GM21528 (cell line): ENCODE measurements around the gene HDAC4.
"Not testable (repeated sequence)": the region's sequence is repeated elsewhere in the genome, so short reads cannot be mapped to it uniquely, and the experiment has no call there.

ENCODE experiments used
- ATAC-seq: cut with Tn5 transposase; IDR thresholded peaks from one replicate; pipeline ENCODE4 v1.9.1; 2021; ENCODE audit warnings: mild to moderate bottlenecking, moderate library complexity; ENCODE audit not compliant: unreplicated experiment, low FRiP score

Gene HDAC4

DNA sequence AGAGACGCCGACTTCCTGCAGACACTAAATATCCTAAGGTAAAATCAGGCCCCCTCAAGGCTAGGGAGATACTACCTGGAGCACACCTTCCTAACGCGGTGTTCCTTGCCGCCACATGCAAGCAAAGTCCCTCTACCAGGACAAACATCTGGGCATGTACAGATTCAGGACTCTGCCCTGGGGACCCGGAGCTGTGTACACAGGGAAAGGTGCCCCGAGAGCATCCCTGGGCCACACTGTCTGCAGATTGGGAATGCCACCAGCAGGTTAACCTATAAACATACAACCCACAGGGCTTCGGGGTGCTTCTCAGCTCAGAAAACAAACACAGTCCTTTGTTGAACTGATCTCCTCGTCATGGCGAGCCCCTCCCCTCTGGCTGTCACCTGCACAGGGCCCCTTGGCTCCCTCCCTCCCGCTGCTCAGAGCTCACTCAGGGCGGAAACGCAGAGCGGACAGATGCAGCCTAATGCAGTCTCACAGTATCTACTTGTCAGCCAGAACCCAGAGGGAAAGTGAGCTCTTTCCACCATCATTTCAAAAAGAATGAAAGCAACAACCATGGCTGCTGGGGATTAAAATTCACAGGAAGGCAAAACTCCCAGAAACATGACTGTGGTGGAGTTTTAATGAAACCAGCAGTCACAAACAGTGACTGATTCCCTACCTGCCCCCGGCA, 218.8 kb downstream of the HDAC4 start:
- no peak for ATAC-seq

DNA sequence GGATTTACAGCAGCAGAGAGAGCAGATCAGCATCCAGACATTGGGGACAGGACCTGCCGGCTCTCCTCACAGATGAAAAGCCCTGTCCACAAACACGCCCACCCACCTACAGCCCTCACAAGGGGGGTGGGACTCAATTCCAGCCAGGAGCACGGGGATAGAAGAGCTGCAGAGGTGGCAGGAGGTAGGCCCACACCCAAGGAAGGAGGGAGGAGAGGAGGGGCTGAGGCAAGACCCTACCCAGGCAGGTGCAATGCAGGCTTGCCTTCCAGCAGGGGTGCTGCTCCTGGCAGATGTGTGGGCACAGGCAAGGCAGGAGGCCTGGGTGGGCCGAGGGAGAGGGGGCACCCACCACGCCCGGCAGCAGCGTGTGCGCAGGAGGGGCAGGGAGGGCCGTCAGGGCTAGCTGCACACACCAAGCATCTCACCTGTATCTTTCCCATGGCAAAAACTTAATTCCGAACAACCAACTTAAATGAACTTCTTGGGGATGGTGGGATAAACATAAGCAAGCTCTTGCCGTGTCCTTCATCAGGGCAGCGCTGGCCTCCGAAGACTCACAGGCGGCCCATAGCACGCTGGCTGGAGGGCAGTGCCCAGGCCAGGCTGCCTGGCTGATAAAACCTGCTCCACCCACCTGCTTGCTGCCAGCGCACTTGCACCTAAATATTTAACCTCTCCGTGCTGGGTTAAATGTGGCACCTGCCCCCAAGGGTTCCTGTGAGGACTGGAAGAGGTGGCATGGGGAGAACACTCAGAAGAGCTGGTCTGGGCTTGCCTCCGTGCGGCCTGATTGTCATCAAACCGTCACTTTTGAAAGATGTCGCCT, 219.5 kb downstream of the HDAC4 start:
- no peak for ATAC-seq

DNA sequence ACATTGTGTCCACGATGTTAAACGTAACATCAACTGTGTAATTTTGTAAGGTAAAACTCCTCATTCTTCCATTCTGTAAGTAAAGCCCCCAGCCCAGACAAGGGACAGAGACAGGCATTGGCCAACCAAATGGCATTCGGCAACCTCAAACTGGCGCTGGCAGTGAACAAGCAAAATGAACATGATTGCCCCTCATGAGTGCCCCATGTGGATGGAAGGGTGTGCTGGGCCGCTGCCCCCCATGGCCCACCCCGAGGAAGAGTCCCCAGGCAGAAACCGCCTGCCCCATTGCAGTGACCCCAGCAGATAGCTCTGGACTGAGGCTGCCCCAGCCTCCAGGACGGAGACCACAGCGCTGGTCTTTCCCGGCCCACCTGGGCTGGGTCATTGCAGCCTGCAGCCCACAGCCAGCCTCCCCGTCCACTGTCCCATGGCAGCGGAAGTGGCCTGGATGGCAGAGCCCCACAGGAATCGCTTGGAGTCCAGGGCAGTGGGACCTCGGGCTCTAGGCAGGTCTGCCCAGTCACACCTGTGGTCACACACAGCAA, 220.2 kb downstream of the HDAC4 start:
- ATAC-seq: no peak

DNA sequence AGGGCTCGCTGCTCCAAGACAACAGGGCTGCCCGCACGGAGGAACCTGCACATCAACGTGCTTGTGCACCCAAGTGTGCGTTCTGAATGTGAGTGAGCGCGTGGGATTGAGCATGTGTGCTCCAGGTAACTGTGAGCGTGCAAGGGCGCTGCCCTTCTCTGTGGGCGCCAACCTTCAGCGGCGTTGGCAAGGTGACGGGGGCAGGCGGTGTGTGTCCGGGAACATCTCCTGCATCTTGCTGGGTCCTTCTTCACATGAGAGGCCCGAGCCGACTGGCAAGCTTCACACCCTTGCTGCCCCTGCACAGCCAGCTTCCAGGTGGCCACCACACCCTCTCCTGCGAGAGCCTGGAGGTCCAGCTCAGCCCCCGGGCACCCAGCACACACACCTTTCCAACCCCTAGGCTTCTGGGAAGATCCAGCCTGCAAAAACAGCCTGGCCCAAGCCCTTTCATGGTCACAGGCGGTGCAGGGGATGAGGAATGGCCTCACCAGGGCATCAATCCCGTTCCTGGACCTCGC, 220.9 kb downstream of the HDAC4 start:
- no peak for ATAC-seq

DNA sequence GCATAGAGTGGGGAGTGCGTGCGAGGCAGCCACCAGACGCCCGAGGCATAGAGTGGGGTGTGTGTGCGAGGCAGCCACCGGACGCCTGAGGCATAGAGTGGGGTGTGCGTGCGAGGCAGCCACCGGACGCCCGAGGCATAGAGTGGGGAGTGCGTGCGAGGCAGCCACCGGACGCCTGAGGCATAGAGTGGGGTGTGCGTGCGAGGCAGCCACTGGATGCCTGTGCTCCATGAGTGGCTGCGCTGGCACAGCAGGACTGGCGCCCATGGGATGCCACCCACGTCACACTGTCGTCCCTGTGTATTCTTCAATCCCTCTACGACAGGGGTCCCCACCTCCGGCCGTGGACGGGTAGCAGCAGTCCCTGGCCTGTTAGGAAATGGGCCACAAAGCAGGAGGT, 221.9 kb downstream of the HDAC4 start:
- ATAC-seq: no peak

DNA sequence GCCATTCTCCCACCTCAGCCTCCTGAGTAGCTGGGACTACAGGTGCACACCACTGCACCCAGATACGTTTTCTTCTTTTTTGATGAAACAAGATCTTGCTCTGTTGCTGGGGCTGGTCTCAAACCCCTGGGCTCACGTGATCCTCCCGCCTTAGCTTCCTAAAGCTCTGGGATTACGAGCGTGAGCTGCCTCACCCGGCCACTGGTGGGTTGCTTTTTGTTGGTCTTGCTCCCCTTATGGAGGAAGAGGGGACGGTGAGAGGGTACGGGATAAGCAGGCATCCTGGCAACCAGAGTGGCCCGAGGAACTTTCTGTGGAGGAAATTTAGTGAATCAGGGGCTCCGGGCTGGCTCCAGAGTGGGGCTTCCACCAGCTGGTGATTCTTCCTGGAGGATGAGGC, 222.3 kb downstream of the HDAC4 start:
- ATAC-seq: no peak

DNA sequence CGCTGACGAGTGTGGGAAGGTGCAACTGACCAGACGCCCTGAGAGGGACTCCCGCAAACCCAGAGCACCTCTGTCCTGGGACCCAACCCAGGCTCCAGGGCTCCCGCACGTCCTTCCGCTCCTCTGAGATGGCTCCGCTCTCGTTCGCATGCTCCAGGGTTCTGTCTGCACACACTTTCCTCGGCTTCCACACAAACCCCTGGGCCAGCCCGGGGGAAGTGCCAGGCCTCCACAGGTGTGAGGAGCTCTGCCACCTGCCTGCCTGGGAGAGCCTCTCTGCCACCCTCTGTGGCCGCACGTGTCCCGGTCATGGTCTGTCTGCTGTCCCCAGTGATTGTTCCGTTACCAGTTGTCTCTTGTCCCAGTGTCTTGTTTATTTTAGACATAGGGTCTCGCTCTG, 222.9 kb downstream of the HDAC4 start:
- no peak for ATAC-seq

DNA sequence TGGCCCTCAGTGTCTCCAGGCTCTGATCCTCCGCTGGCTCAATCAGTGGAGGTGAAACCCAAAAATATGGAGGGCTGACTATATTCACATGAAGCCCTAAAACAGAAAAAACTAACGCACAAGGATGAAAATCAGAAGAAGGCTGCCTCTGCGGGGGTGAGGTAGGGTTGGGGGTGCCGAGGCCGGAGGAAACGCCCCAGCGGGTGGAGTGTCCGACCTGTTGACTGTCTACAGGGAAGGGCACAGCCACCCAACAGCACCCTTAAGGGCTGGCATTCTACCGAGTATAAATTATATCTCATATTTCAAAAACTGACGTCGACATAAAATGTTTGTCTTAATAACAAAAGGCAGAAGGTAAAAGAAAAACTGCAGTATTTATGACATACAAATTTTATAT, 223.5 kb downstream of the HDAC4 start:
- ATAC-seq: no peak

DNA sequence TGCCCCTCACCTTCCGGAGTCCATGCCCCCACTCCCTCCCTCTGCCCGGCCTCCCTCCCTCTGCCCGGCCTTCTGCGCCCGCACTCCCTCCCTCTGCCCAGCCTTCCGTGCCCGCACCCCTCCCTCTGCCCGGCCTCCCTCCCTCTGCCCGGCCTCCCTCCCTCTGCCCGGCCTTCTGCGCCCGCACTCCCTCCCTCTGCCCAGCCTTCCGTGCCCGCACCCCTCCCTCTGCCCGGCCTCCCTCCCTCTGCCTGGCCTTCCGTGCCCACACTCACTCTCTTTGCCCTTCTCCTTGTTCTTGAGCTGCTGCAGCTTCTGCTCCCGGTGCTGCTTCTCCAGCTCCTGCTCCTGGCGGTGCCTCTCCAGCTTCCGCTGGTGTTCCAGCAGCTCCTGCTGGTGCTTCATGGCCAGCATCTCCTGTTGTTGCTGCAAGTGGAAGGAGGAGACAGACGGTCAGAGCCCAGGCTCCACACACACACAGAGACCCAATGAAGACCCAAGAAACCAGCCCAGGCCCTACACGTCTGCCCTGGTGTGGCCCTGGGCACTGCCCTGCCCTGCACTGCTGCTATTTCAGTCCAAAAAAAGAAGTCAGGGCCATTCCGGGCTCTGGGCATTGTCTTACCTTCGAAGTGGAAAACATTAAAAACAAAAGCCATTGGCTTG, 224.5 kb downstream of the HDAC4 start:
- not testable (repeated sequence) for ATAC-seq

DNA sequence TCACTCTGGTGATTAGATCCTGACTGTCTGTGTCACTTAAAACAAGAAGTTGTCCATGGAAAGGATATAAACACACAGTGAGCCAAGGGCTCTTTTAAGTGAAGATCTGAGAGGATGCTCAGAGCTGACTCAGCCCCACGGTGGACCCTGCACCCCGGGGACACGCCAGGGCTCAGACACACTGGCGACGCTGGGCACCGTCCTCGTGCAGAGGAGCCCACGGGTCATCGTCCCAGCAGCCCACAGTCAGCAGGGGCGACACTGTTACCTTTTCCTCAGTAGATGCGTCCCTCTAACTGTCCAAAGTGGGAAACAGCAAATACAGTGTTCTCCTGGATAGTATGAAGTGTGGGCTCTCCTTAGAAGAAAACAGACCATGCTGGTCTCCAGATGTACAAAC, 225.6 kb downstream of the HDAC4 start:
- no peak for ATAC-seq

DNA sequence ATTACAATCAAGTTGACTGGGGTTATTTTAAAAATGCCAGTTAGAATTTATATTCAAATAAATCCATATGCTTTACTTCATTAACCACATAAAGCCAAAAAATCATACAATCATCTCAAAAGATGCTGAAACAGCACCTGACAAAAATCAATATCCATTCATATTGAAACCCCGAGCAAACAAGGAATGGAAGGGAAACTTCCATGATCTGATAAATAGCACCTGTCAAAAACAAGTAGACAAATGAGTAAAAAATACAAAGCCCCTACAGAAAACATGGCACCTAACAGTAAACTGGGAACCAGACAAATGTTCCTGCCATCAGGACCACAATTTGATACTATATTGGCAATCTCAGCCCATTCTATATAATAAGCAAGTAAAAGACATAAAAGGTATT, 227.5 kb downstream of the HDAC4 start:
- ATAC-seq: no peak

DNA sequence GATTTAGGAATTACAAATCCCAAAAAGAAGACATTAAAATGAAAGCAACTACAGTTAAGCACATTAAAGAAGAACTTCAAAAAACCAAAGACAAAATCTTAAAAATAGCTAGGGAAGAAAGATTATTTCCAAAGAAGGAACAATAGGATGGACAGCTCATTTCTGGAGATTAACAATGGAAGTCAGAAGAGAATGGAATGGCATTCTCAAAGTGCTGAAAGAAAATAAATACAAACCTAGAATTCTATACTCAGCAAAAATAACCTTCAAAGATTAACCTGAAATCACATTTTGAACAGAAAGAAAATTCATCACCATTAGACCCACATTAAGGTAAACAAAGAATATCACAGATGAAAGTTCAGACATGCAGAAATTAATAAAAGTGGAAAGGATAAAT, 229.2 kb downstream of the HDAC4 start:
- ATAC-seq: no peak

DNA sequence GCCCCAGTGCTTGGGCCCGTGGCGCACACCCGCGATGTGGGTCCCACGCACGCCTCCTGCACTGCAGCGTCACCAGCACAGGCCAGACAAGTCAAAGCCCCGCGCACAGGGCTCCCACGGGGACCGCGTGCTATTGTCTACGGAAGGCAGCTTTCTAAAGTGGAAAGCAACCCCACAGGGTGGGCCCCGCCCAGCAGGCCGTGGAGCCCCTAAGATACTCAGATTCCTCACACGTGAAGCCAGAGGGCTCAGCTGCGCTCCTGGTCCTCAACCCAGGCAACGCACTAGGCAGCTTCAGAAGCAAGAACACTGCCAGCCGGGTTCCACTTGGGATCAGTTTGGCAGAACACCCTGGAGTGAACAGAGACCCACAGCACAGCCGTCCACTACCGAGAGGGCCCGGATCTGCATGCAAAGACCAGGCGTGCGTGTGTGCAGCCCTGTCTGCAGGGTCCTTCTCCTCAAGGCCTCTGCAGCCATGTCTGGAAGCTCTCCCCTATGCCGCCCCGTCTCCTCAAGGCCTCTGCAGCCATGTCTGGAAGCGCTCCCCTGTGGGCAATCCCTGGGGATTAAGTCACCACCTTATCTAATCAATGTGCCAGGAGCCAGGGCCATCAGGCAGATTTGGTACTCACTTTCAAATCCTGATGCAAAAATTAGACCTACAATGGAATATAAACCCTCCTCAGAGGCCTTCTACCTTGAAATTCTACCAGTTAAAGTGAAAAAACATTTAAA, 231.3 kb downstream of the HDAC4 start:
- ATAC-seq: no peak

DNA sequence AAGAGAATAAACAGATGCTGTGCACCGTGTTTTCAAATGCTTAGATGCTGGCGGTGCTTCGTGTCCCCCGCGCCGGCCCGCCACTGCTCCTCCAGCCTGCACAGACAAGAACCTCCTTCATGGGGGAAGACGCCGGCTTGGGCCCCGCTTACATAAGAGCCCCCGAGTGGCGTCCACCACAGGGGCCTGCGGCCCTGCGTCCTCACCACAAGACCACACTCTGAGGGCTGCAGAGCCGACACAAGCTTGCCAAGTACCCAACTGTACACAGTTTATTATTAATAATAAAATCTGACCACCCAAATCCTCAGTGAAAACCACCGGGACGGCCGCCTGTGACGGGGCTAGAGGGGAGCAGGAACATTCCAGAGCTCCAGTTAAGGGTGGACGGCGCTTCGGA, 232.2 kb downstream of the HDAC4 start:
- ATAC-seq: no peak

DNA sequence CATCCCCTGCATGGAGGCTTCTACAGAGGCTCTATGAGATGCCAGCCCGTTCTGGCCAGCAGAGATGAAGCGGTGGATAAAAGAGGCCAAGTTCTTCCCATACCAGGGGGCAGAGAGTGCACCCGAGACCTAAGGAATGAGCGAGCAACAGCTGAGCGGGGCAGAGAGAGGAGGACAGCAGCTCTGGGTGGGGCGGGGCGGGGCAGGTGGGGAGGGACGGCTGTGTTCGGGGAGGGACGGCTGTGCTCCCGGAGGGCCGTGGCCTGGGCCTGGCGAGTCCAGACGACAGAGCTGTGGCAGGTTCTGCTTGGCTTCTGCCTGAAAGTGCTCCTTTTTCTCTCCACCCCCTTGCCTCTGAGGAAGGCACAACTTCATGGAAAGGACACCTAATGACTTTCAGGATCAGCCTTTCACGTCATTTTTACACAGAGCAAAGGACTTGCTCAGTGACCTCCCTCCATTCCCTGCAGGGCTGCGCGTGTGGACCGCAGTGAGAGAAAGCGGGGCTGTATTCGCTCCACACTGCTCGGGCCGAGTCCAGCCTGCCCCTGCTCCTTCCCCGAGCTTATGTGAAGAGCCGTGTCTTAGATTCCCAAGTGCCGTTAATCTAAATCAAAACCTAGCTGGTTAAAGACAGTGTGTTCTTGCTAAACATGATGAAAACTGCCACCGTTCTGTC, 232.9 kb downstream of the HDAC4 start:
- ATAC-seq: no peak

DNA sequence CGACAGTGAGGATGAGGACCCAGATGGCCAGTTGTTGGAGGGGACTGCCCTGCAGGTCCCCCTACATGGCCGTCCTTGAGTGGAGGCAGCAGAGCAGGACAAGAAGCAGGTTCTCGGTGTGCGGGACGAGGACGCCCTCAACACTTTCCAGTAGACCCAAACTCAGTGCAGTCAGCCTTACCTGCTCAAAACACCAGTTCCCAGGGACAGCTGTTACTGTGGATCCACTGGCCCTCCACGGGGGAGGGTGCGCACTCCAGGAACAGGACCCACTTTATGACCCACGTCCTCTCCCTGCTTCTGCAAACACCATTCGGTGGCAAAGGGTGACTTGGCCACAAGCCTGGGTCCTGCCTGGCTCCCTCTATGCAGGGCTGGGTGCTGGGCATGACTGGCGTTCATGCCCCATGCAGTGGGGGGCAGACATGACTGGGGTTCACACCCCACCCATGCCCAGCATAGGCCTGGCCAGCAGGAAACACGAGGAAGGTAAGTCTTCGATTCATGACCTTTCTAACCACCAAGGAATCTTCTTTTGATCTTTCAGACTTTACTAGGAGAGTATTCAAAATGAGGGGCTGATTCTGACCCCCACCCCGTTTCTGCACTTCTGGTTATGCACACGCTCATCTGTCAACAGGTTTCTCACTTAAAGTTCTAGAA, 233.7 kb downstream of the HDAC4 start:
- ATAC-seq: no peak

DNA sequence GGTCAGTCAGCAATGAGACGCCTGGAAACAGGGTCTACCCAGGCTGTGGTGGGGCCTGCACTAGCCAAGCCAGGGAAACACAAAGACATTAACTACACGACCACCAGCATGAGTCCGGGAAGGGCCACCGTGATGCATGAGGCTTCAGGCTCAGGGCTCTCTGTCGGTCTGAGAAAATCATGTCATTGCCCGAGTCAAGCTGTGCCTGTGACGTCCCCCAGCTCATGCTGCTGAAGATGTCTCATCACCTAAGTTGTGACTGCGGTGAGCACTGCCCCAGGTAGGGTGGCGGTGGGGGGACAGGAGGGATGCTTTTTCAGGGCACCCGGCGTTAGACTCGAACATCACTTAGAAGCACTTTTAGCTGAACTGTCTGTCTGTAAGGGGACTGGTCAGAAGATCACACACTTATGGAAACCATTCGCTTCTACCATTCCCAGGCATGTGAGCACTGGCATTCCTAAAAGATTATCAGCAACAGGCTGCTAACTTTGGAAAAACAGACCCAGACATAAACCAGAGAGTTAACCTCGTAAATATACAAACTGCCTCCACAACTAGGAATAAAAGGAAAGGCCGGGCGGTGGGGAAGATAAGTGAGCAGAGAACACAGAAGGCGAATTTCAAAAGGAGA, 234.5 kb downstream of the HDAC4 start:
- no peak for ATAC-seq

DNA sequence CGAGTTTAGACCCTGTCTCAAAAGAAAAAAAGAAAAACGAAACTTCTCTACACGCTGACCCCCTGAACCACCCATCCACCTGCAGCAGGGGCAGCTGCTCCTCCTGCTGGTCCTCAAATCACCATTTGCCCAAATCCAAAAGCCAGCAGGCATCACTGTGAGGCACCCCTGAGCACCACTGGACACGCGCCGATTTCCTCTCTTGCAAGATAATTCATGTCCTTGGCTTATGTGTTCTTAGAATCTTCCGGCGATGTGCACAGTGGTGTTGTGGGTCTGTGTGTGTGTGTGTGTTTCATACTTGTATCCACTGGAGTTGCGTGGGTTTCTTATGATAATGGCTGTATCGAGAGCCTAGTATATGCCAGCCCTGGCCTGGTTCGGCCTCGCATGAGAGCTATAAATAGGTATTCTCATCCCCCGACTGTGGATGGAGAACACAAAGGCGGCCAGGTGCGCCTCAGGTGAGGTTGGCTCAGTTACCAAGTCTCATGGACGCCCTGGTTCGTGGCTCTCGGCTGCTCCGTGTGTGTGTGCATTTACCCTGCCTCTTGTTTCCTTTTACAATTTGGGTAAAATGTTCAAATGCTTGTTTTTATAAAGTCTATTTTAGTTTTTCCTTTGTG, 235.5 kb downstream of the HDAC4 start:
- ATAC-seq: no peak
